ENCODE data around the gene SARDH.

Gene SARDH

DNA sequence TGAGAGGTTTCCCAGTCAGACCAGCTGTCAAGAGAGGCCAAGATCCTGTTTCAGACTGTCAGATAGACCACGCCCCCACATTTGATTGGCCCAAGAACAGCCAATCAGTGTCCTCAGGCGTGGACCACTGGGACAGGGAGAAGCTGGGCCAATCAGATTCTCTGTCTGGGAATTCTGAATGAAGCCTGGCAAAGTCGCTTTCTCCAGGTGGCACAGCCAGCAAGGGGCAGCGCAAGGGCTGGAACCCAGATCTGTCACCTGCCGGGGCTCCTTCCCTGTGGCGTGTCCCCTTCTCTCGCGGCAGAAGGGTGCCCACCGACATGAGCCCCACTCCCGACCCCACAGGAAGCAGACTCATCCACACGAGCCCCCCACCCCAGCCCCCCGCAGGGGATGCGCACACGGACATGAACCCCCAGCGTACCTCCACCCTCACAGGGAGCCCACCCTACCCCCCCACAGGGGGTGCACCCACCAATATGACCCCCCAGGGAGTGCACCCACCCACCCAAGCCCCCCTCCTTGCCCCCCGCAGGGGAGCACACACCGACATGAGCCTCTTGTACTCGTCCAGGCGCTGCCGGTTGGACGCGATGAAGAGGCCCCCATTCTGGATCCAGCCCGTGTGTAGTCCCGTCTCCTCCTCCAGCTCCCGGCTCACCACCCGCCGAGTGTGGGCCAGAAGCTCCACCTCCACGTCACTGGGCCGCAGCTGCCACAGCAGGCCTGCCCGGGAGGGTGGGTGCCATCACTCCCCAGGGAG lies 6.1 kb downstream of the SARDH start:
- peak; percentile 99 for DNase-seq

DNA sequence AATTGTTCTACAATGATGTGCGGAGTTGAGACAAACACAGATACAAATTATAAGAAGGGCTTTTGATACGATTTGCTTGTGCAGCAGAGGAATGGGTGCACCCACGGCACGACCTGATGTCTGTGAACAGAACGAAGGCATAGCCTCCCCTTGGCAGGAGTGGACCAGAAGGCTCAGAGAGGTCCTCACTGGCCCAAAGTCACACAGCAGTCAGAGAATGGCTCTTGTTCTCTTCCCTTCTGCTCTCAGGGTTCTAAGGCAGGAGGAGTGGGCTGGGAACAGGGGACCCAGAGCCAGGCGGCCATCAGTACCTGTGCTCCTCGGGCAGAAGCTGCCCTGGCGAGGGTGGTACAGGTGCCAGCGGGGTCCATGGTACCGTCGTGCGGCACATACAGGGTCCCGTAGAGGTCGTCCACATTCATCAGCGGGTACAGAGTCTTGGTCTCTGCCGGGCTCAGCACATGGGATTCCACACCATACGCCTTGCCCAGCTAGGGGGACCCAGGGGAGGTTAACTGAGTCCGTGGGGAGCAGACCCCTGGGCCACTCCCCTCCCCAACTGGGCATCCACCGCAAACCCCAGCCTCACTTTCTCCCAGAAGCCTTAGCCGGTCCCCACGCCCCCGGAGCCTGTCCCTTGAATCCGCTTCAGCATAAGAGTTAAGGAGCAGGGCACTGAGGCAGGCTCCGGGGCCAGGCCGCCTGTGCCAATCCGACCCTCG lies 7.0 kb downstream of the SARDH start:
- no peak for DNase-seq

DNA sequence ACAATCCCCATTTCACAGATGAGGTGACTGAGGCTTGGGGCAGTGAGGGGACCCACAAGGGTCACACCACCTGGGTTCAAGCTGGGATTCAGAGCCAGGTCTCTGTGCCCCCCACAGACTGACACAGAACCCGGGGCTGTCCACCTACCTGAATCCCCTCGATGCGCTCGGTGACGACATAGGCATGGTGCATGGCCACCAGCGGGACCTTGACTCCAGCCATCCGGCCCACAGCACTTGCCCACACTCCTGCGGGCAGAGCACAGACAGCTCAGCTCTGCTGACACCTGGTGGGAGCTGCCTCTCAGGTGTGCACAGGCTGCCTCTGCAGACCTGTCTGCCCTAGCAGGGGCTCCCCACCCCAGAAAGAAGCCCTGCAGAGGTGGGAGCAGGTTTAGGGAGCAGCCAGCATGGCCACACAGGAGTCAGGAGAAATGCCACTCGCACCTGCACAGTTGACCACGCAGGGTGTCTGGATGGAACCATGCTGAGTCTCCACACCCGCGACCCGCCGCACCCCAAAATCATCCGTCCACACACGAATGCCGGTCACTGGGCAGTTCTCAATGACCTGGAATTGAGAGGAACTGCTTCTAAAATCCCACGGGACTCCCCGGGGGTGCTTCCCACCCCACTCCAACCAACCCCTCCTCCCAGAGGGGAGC lies 8.4 kb downstream of the SARDH start:
- DNase-seq = no peak

DNA sequence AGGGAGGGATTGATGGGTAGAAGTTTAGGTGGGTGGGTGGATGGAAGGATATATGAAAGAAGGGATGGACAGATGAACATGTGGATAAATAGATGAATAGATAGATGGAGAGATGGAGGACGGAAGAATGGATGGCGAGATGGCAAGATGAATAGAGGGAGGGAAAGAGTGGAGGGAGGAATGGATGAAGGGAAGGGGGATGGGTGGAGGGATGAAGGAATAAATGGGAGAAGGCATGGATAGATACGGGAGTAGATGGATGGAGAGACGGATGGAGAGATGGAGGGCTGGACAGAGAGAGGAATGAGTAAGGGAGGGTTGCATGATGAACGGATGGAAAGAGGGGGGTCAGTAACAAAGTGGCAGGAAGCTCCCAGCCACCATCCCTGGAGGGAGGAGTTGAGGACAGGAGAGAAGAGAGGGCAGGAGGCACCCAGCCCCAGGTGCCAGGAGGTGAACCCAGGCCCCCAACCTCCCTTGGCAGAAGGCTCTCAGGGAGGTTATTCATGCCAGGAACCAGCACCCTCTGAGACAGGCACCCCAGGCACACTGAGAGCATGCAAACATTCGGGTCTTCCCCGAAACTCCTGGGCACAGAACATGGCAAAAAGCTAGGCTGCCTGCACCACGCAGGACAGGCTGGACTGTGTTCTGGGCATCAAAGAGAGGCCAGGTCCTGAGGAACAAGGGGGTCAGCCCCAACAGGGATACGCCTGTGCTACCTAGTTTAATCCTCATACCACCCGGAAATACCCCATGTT lies 9.1 kb downstream of the SARDH start:
- no peak for DNase-seq

DNA sequence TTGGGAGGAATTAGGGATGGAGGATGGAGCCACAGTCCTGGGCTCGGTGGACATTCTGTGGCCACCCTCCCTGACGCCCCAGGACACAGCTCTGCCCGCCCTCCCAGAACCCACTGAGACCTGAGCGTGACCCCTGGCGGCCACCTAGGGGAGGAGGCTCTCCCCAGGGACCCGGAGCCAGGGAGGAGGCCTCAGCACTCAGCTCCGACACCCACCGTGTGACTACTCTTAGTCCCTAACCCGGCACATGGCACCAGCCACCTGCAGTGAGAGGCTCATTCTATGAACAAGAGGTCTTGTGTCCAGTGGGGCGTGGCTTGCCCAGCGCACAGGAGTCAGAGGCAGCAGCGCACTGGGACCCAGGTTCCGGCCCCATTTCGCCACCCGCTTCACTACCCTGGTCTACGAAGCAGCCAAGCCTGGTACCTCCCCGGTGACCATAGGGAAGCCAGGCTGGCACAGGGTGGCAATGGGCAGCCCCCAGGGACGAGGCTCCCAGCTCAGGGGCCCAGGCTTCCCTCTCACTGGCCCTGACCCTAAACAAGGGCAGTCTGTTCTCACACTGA lies 10.2 kb downstream of the SARDH start:
- DNase-seq = no peak

- no peak for DNase-seq
Observed at GRCh38 chr9:133727277-133727875, 10.8 kb downstream of the SARDH start.

GRCh38 chr9:133726401-133727276 lies 11.5 kb downstream of the SARDH start:
- peak; percentile 82 for DNase-seq

- DNase-seq = no peak
Observed at GRCh38 chr9:133725886-133726285, 12.3 kb downstream of the SARDH start.

- DNase-seq = no peak
Observed at GRCh38 chr9:133718563-133719315, 19.4 kb downstream of the SARDH start.

- DNase-seq = no peak
Observed at GRCh38 chr9:133717113-133718031, 20.8 kb downstream of the SARDH start.

- DNase-seq = no peak
Observed at GRCh38 chr9:133716564-133717112, 21.5 kb downstream of the SARDH start.

DNA sequence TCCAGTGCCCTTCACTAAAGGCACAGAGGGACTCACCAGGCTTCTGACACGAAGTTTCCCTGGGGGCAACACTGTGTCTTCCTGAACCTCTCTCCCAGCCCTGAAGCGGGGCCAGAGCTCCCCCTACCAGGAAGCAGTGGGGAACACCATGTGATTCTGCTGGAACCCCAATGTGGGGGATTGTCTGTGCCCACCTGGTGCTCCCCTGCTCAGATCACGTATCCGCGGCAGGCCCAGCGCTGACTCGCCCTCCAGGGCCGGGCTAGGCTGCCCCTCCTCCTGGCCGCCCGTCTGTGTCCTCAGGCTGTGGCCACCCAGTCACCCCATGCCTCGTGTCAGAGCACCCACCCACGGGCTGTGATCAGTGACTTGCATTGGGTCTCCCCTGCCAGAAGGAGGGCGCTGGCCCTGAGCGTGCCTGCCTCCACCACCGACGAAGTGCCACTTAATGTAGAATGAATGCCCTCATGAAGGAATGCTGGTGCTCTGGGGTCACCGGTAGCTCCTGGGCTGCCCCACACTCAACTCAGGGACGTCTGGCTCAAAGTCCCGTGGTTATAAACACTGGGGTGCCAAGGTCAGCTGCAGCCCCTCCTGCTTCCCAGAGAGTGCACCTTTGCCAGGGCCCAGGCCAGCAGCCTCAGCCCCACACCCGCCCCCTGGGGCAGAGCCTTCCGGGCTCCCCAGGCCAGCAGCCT lies 22.1 kb downstream of the SARDH start:
- peak; percentile 65 for DNase-seq

DNA sequence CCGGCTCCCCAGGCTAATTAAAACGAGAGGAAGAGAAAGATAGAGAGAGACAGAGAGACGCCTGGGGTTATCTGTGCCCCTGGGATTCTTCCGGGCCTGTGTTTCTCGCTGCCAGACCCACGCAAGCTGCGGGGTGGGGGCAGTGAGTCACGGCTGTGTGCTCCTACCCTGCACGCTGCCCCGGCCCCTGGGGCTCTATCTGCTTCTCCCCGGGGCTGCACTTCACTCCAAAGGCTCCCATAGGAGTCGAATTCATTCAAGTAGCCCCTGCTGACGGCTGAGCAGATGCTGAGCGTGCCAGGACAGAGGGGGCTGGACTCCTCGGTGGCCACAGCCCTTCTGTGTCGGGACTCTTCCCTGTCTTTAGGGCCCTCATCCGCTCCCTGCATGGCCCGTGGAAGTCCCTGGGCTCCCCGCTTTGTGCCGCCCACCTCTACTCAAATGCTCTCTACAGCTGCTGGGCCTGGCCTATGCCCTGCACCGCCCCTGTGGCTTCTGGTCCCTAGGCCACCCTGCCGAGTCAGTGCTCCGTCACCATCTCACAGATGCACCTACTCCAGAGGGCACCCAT lies 22.8 kb downstream of the SARDH start:
- DNase-seq = no peak

GRCh38 chr9:133714606-133715294 lies 23.4 kb downstream of the SARDH start:
- DNase-seq = no peak

DNA sequence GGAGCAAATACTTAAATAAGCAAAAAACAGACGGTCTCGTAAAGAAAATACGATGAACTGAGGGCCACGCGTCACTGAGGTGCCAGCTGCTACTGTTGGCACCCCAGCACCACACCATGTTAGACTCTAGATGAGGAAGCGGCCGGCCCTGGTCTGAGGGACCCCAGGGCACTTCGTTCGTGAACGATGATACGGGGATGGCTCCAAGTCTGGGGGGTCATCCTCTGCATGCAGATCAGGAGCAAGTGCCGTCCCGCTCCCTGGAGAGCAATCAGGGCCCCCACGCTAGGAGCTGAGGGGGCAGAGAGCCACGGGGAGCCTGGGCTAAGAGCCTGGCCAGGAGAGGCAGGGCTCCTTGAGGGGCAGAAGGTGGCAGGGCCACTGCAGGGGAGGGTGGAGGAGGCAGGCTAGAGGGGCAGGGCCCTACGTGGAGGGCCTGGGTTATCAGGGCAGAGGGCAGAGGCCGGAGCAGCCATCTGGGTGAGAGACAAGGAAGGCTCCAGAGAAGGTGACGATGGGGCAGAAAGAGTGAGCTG lies 24.1 kb downstream of the SARDH start:
- DNase-seq = no peak

- no peak for DNase-seq
Observed at GRCh38 chr9:133713150-133713959, 24.8 kb downstream of the SARDH start.

All from NCI-H2171 treated with DMSO at 0.1 percent for 48 hours (cell line).